Neural progenitor cell (in vitro differentiated cells): ENCODE data around the gene PER2. TPM values are rescaled to one million over a fixed set of nuclear protein-coding genes. Genes with fewer than 3 reads are reported as not detected.

Experiments
- DNase-seq: peaks from one replicate; pipeline ENCODE4 v3.0.0-alpha.2; 2016; ENCODE audit warnings: low spot score
- H2AFZ ChIP-seq: fragments of 200-600 bp; sonication (generic); replicated peaks from 2 replicates; pipeline ENCODE4 v1.6.1; 2016; ENCODE audit warnings: antibody characterized with exemption
- H3F3A ChIP-seq: fragments of 200-600 bp; sonication (generic); 2 replicates; pipeline ENCODE4 v1.6.1; 2016; ENCODE audit warnings: antibody characterized with exemption, low read depth
- H3K27ac ChIP-seq: fragments of 200-600 bp; sonication (generic); 2 replicates; pipeline ENCODE4 v1.5.1; 2016; ENCODE audit warnings: mild to moderate bottlenecking
- H3K27me3 ChIP-seq: fragments of 200-600 bp; sonication (generic); 2 replicates; pipeline ENCODE4 v1.6.1; 2016; ENCODE audit warnings: mild to moderate bottlenecking, moderate library complexity
- H3K36me3 ChIP-seq: fragments of 200-600 bp; sonication (generic); 2 replicates; pipeline ENCODE4 v1.5.1; 2016
- H3K4me1 ChIP-seq: fragments of 200-600 bp; sonication (generic); 2 replicates; pipeline ENCODE4 v1.6.1; 2016; ENCODE audit warnings: mixed run types
- H3K4me2 ChIP-seq: fragments of 200-600 bp; sonication (generic); 2 replicates; pipeline ENCODE4 v1.6.1; 2016
- H3K4me3 ChIP-seq: fragments of 200-600 bp; sonication (generic); 2 replicates; pipeline ENCODE4 v1.5.1; 2016
- H3K79me2 ChIP-seq: fragments of 200-600 bp; sonication (generic); 2 replicates; pipeline ENCODE4 v1.6.1; 2016; ENCODE audit warnings: low read depth
- H3K9ac ChIP-seq: fragments of 200-600 bp; sonication (generic); 2 replicates; pipeline ENCODE4 v1.6.1; 2016
- H3K9me3 ChIP-seq: fragments of 200-600 bp; sonication (generic); 2 replicates; pipeline ENCODE4 v1.5.1; 2016; ENCODE audit warnings: low read depth
- H4K20me1 ChIP-seq: fragments of 200-600 bp; sonication (generic); 2 replicates; pipeline ENCODE4 v1.6.1; 2016; ENCODE audit warnings: low read depth
- H3K27ac Mint-ChIP-seq: 3 replicates; pipeline ENCODE4 v1.8.0; 2021; ENCODE audit warnings: mixed read lengths
- H3K27me3 Mint-ChIP-seq: 2 replicates; pipeline ENCODE4 v1.8.0; 2022; ENCODE audit warnings: low read depth, mild to moderate bottlenecking, inconsistent platforms, moderate library complexity, mixed read lengths; ENCODE audit not compliant: insufficient read depth
- H3K36me3 Mint-ChIP-seq: 3 replicates; pipeline ENCODE4 v1.8.0; 2021; ENCODE audit warnings: mixed read lengths
- H3K4me1 Mint-ChIP-seq: 3 replicates; pipeline ENCODE4 v1.8.0; 2021; ENCODE audit warnings: mixed read lengths
- H3K4me3 Mint-ChIP-seq: 3 replicates; pipeline ENCODE4 v1.8.0; 2021; ENCODE audit warnings: mild to moderate bottlenecking, moderate library complexity, mixed read lengths
- H3K9me3 Mint-ChIP-seq: 3 replicates; pipeline ENCODE4 v1.8.0; 2020; ENCODE audit warnings: mixed read lengths
- EZH2 ChIP-seq: fragments of 200-600 bp; sonication (generic); IDR thresholded peaks from 2 replicates; pipeline ENCODE4 v1.6.1; 2017; ENCODE audit warnings: antibody characterized with exemption, mild to moderate bottlenecking, moderate library complexity
- EZH2phosphoT487 ChIP-seq: fragments of 200-600 bp; sonication (generic); IDR thresholded peaks from 2 replicates; pipeline ENCODE4 v1.6.1; 2017; ENCODE audit warnings: antibody characterized with exemption
- total RNA-seq: library from RNA; depleted of rRNA; stranded (reverse); fragments of >200 nt; gene quantifications from 2 replicates; pipeline ENCODE4 v1.2.3, GENCODE V29; 2015; ENCODE audit warnings: low replicate concordance
- TF ChIP-seq, protein P1 (sequence below): fragments of 200-600 bp; sonication (generic); IDR thresholded peaks from 2 replicates; pipeline ENCODE4 v1.5.1; 2017; ENCODE audit warnings: antibody characterized with exemption, mild to moderate bottlenecking

PER2 gene
- total RNA-seq, 1 donor from 2014 or later: 1.4 TPM

DNA sequence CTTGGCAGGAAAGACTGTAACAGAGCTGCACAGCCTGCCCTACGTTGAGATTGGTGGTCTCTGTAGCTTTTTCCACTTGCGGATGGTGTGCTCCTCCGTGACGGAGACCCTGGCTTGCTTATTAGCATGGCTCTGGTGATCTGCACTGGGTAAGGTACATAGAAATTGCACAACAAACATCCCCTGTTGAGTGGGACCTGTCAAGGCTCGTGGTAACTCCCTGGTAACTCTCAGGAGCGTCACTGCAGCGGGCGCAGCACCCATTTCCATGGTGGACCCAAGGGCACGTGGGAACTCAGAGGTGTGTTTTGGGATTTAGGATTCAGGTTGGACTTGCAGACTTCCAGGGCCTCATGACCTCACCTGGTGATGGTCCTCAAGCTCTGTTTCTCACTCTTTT lies 33.1 kb upstream of the PER2 start:
- peaks cover 17% of the 10 kb centered on the region for H3K79me2 ChIP-seq
- peak overlapping the region; percentile 83 for H3K4me2 ChIP-seq
- DNase-seq: no peak
- H2AFZ ChIP-seq: no peak overlapping the region
- peaks cover 18% of the 10 kb centered on the region for H3K27me3 ChIP-seq
- TF ChIP-seq EZH2 (no peak), EZH2phosphoT487 (no peak)
- TF ChIP-seq, protein P1, sequence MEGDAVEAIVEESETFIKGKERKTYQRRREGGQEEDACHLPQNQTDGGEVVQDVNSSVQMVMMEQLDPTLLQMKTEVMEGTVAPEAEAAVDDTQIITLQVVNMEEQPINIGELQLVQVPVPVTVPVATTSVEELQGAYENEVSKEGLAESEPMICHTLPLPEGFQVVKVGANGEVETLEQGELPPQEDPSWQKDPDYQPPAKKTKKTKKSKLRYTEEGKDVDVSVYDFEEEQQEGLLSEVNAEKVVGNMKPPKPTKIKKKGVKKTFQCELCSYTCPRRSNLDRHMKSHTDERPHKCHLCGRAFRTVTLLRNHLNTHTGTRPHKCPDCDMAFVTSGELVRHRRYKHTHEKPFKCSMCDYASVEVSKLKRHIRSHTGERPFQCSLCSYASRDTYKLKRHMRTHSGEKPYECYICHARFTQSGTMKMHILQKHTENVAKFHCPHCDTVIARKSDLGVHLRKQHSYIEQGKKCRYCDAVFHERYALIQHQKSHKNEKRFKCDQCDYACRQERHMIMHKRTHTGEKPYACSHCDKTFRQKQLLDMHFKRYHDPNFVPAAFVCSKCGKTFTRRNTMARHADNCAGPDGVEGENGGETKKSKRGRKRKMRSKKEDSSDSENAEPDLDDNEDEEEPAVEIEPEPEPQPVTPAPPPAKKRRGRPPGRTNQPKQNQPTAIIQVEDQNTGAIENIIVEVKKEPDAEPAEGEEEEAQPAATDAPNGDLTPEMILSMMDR: no peak
- H3K9ac ChIP-seq: peak overlapping the region; percentile 65
- peak overlapping the region; percentile 14 for H3K27ac Mint-ChIP-seq
- H3K27me3 Mint-ChIP-seq: peaks cover 9% of the 10 kb centered on the region
- peaks cover 3% of the 10 kb centered on the region for H3K9me3 Mint-ChIP-seq
- H3F3A ChIP-seq: peaks cover 13% of the 10 kb centered on the region
- peak overlapping the region; percentile 93 for H3K4me3 Mint-ChIP-seq
- peaks cover 12% of the 10 kb centered on the region for H4K20me1 ChIP-seq
- H3K27ac ChIP-seq: no peak overlapping the region
- H3K4me3 ChIP-seq: peak overlapping the region; percentile 93
- peaks cover 14% of the 10 kb centered on the region for H3K4me1 Mint-ChIP-seq
- H3K36me3 Mint-ChIP-seq: peaks cover 11% of the 10 kb centered on the region
- peaks cover 6% of the 10 kb centered on the region for H3K4me1 ChIP-seq
- no peaks in the 10 kb centered on the region for H3K36me3 ChIP-seq
- no peaks in the 10 kb centered on the region for H3K9me3 ChIP-seq

DNA sequence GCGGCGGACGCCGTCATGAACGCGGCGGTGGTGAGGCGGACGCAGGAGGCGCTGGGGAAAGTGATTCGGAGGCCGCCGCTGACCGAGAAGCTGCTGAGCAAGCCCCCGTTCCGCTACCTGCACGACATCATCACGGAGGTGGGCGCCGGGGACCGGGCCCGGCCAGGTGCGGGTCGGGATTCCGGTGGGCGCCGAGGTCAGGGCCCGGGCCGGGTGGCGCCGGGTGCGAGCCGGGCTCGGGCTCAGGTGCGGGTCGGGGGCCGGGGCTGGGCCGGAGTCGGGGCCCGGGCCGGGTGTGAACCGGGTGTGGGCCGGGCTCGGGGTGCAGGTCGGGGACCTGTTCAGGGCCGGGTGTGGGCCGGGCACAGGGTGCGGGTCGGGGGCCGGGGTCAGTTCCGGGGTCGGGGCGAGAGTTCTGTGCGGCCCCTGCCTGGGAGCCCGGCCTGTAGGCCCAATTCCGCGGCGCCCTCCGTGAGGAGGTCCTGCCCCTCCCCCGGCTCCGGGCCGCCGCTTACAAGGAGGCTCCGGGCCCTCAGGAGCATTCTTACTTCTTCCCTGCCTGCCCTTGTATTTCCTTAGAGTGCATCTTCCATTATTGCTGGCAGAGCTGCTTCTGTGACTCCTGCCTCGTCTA lies 32.4 kb upstream of the PER2 start:
- TF ChIP-seq, protein P1: no peak
- peak; percentile 4 for TF ChIP-seq EZH2
- H3K9me3 Mint-ChIP-seq: peaks cover 3% of the 10 kb centered on the region
- peak overlapping the region; percentile 93 for H3K4me3 Mint-ChIP-seq
- H3K36me3 ChIP-seq: no peaks in the 10 kb centered on the region
- peak; percentile 63 for DNase-seq
- H3K27ac ChIP-seq: no peak overlapping the region
- no peaks in the 10 kb centered on the region for H3K9me3 ChIP-seq
- peak overlapping the region; percentile 65 for H3K9ac ChIP-seq
- peaks cover 9% of the 10 kb centered on the region for H3K36me3 Mint-ChIP-seq
- H3K4me3 ChIP-seq: peak overlapping the region; percentile 93
- H3F3A ChIP-seq: peaks cover 13% of the 10 kb centered on the region
- peaks cover 17% of the 10 kb centered on the region for H3K79me2 ChIP-seq
- H3K4me1 ChIP-seq: peaks cover 6% of the 10 kb centered on the region
- peak overlapping the region; percentile 83 for H3K4me2 ChIP-seq
- peaks cover 9% of the 10 kb centered on the region for H3K27me3 Mint-ChIP-seq
- H3K27ac Mint-ChIP-seq: no peak overlapping the region
- H3K27me3 ChIP-seq: peaks cover 18% of the 10 kb centered on the region
- H3K4me1 Mint-ChIP-seq: peaks cover 14% of the 10 kb centered on the region
- H2AFZ ChIP-seq: no peak overlapping the region
- peaks cover 12% of the 10 kb centered on the region for H4K20me1 ChIP-seq

DNA sequence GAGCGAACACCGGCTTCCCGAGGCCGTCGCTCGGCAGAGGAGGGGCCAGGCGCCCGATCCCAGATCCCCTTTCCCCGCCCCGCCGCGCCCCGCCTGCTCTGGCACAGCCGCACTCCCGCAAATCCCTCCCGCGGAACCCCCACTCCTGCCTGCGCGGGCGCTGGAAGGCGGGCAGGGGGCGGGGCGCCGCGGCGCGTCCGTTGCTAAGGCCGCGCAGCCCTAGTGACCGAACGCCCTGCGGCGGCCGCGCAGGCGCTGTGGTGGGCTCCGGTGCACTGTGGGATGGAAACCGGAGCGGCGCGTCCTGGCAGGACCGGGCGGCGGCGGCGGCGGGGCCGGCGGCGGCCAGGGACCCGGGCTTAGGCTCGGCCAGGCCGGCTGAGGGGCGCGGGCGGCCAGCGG lies 31.8 kb upstream of the PER2 start, which contains the start of gene TRAF3IP1:
Gene TRAF3IP1, plus strand, starts transcription at position 273 of the 402 bp plus-strand sequence. CDS start 145 bp downstream, outside the sequence.
- H3K4me2 ChIP-seq: peak within 1 kb of the TSS; percentile 83
- H3K4me1 ChIP-seq: peaks cover 6% of the 10 kb centered on the region
- H2AFZ ChIP-seq: peak within 1 kb of the TSS; percentile 89
- peaks cover 18% of the 10 kb centered on the region for H3K27me3 ChIP-seq
- no peak within 1 kb of the TSS for H3K27ac ChIP-seq
- peaks cover 12% of the 10 kb centered on the region for H4K20me1 ChIP-seq
- DNase-seq: peak; percentile 99
- no peaks in the 10 kb centered on the region for H3K36me3 ChIP-seq
- no peaks in the 10 kb centered on the region for H3K9me3 ChIP-seq
- H3K36me3 Mint-ChIP-seq: peaks cover 5% of the 10 kb centered on the region
- TF ChIP-seq, protein P1: no peak
- TF ChIP-seq EZH2: no peak
- no peak for TF ChIP-seq EZH2phosphoT487
- H3K79me2 ChIP-seq: peaks cover 17% of the 10 kb centered on the region
- H3K4me1 Mint-ChIP-seq: peaks cover 14% of the 10 kb centered on the region
- peaks cover 10% of the 10 kb centered on the region for H3K27me3 Mint-ChIP-seq
- H3K27ac Mint-ChIP-seq: peak within 1 kb of the TSS; percentile 14
- H3K9ac ChIP-seq: peak within 1 kb of the TSS; percentile 65
- peak within 1 kb of the TSS; percentile 93 for H3K4me3 ChIP-seq
- H3K4me3 Mint-ChIP-seq: peak within 1 kb of the TSS; percentile 93
- peaks cover 13% of the 10 kb centered on the region for H3F3A ChIP-seq
- peaks cover 3% of the 10 kb centered on the region for H3K9me3 Mint-ChIP-seq
